HFFc6 (cell line): Measurements from ENCODE around the gene SRSF10. TPM values are rescaled to one million over a fixed set of nuclear protein-coding genes. Genes with fewer than 3 reads are reported as not detected.
"Not testable (repeated sequence)": the region's sequence is repeated elsewhere in the genome, so short reads cannot be mapped to it uniquely, and the experiment has no call there.

Source experiments
- DNase-seq: peaks from one replicate; pipeline ENCODE4 v3.0.0-alpha.2; 2018
- H3K27ac Mint-ChIP-seq: 2 replicates; pipeline ENCODE4 v1.8.0; 2020; ENCODE audit warnings: mild to moderate bottlenecking, mixed read lengths
- H3K27me3 Mint-ChIP-seq: 2 replicates; pipeline ENCODE4 v1.8.0; 2021; ENCODE audit warnings: mild to moderate bottlenecking, moderate library complexity, mixed read lengths; ENCODE audit not compliant: insufficient read depth
- H3K36me3 Mint-ChIP-seq: 2 replicates; pipeline ENCODE4 v1.8.0; 2021; ENCODE audit warnings: low read depth, mixed read lengths
- H3K4me1 Mint-ChIP-seq: 2 replicates; pipeline ENCODE4 v1.8.0; 2020; ENCODE audit warnings: low read depth, mixed read lengths
- H3K4me3 Mint-ChIP-seq: 2 replicates; pipeline ENCODE4 v1.8.0; 2020; ENCODE audit warnings: mild to moderate bottlenecking, moderate library complexity, mixed read lengths
- H3K9me3 Mint-ChIP-seq: 2 replicates; pipeline ENCODE4 v1.8.0; 2020; ENCODE audit warnings: mild to moderate bottlenecking, mixed read lengths
- total RNA-seq, 6 experiments: library from RNA; stranded (reverse); fragmentation: NEBNext Ultra II Directional; extraction: Animal tissue kit (Norgen Biotek cat#: 25700); gene quantifications; 2 replicates in 1 of 6; 3 replicates in 5 of 6; pipeline ENCODE4 v1.2.3, GENCODE V29; 2021
- TF ChIP-seq, protein P1 (sequence below): fragments of 200-600 bp; sonication (generic); IDR thresholded peaks from 2 replicates; pipeline ENCODE4 v1.5.0; 2021; ENCODE audit warnings: antibody characterized with exemption, mild to moderate bottlenecking

SRSF10 gene
- total RNA-seq, 6 experiments from 2014 or later = 84.5 to 100 (median 94.8) TPM

DNA sequence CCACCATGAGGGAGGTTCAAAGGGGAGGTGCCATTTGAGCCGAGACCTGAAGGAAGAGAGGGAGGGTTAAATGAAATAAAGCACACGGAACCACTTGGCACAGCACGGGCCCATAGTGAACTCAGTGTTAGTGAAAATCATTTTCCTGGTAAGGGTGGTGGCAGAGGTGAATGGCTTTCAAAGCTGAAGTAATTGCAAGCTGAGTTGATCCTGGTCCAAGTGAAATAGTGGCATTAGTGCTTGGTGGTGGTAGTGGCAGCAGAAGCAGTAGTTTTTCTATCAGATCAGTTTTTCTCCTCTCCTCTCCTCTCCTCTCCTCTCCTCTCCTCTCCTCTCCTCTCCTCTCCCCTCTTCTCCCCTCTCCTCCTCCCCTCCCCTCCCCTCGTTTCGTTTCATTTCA is 30.5 kb upstream of the SRSF10 start:
- Mint-ChIP-seq H3K36me3 (peaks cover 5% of the 10 kb centered on the region), H3K4me3 (no peak overlapping the region), H3K4me1 (peaks cover 21% of the 10 kb centered on the region), H3K27me3 (peaks cover 11% of the 10 kb centered on the region), H3K27ac (no peak overlapping the region), H3K9me3 (no peaks in the 10 kb centered on the region)
- TF ChIP-seq, protein P1, sequence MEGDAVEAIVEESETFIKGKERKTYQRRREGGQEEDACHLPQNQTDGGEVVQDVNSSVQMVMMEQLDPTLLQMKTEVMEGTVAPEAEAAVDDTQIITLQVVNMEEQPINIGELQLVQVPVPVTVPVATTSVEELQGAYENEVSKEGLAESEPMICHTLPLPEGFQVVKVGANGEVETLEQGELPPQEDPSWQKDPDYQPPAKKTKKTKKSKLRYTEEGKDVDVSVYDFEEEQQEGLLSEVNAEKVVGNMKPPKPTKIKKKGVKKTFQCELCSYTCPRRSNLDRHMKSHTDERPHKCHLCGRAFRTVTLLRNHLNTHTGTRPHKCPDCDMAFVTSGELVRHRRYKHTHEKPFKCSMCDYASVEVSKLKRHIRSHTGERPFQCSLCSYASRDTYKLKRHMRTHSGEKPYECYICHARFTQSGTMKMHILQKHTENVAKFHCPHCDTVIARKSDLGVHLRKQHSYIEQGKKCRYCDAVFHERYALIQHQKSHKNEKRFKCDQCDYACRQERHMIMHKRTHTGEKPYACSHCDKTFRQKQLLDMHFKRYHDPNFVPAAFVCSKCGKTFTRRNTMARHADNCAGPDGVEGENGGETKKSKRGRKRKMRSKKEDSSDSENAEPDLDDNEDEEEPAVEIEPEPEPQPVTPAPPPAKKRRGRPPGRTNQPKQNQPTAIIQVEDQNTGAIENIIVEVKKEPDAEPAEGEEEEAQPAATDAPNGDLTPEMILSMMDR = no peak
- no peak for DNase-seq

DNA sequence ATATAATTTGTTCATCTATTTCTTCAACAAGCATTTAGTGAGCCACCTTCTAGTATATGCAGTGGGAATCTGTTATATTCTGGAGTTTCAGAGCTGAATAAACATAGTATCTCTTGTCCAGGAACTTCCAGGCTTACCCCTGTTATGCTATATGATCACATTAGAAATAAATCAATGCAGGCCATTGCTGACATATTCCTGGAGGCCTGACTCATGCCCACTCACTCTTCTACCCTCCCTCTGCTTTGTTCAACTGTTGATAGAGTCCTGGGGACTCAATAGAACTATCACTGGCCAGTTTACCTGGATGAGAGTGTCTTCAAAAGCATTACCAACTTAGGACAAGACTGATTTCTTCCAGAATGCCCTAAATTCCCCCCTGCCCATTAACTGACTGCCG is 29.3 kb upstream of the SRSF10 start:
- Mint-ChIP-seq H3K4me1 (peaks cover 15% of the 10 kb centered on the region), H3K9me3 (no peaks in the 10 kb centered on the region), H3K27me3 (peaks cover 15% of the 10 kb centered on the region), H3K27ac (no peak overlapping the region), H3K4me3 (no peak overlapping the region), H3K36me3 (peaks cover 5% of the 10 kb centered on the region)
- peak; percentile 7 for DNase-seq
- TF ChIP-seq, protein P1 = no peak

DNA sequence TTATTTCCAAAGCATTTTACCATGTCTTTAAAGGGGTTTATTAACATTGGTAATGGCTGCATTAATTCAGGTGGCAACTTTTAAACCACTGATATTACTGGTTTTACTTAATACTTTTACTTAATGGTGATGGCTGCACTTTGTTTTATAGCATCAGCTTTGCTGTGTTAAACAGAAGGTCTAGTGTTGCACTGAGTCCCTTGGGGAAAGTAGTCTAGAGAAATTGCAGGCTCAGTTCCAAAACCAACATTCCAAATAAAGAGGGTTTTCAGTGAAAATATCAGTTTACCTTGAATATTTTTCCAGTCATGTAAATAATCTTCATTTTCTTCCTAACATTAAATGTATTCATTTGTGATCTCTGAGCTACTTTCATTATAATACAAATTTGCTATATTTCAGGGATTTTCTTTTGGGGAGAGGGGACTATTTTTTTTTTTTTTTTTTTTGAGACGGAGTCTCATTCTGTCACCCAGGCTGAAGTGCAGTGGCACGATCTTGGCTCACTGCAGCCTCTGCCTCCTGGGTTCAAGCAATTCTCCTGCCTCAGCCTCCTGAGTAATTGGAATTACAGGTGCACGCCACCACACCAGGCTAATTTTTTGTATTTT is 28.6 kb upstream of the SRSF10 start:
- H3K9me3 Mint-ChIP-seq, H3K4me3 Mint-ChIP-seq, H3K27ac Mint-ChIP-seq, H3K36me3 Mint-ChIP-seq, DNase-seq: not testable (repeated sequence)
- Mint-ChIP-seq H3K4me1 (peaks cover 17% of the 10 kb centered on the region), H3K27me3 (peaks cover 18% of the 10 kb centered on the region)

DNA sequence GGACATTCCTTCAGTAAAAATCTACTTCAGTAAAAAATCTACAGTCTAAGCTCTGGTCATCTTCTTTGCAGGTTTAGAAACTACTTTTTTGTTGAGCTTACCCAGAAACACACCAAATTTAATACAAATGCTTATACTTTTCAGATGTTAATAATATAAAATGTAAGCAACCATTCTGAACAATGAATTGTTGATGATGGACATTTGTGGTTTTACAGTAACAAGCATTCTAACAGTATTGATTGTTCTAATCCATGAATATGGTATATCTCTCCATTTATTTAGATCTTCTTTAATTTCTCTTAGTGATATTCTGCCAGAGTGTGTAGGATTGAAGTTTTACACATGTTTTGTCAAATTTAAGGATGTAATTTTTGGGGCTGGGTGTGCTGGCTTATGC is 27.0 kb upstream of the SRSF10 start:
- H3K27ac Mint-ChIP-seq = no peak overlapping the region
- no peak for DNase-seq
- H3K9me3 Mint-ChIP-seq = no peaks in the 10 kb centered on the region
- H3K4me3 Mint-ChIP-seq = no peak overlapping the region
- peaks cover 20% of the 10 kb centered on the region for H3K27me3 Mint-ChIP-seq
- TF ChIP-seq, protein P1 = no peak
- H3K36me3 Mint-ChIP-seq = peaks cover 5% of the 10 kb centered on the region
- peaks cover 22% of the 10 kb centered on the region for H3K4me1 Mint-ChIP-seq

DNA sequence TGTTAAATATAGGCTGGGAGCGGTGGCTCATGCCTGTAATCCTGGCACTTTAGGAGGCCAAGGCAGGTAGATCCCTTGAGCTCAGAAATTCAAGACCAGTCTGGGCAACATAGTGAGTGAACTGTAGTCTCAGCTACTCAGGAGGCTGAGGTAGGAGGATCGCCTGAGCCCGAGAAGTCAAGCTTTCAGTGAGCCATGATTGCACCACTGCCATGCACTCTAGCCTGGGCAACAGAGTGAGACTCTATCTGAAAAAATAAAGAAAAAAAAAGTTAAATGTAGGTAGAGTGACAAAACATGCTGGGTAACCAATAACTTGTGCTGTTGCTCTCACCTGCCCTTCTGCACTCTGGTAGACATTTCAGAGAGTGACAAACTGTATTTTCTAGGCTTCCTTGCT is 25.0 kb upstream of the SRSF10 start:
- Mint-ChIP-seq H3K4me1 (peaks cover 22% of the 10 kb centered on the region), H3K27me3 (peaks cover 18% of the 10 kb centered on the region), H3K4me3 (no peak overlapping the region), H3K27ac (no peak overlapping the region), H3K9me3 (no peaks in the 10 kb centered on the region), H3K36me3 (peaks cover 5% of the 10 kb centered on the region)
- no peak for DNase-seq
- TF ChIP-seq, protein P1 = no peak

DNA sequence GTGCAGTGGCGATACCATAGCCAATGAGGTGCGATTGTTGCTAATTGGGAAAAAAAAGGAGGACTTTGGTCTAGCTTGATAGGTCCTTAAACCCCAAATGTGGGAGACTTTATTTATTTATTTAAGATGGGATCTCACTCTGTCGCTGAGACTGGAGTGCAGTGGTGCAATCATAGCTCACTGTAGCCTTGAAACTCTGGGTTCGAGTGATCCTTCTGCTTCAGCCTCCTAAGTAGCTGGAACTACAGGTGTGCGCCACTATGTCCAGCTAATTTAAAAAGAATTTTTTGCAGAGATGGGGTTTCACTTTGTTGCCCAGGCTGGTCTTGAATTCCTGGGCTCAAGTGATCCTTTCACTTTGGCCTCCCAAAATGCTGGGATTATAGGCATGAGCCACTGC is 24.0 kb upstream of the SRSF10 start:
- H3K4me3 Mint-ChIP-seq = no peak overlapping the region
- no peak overlapping the region for H3K27ac Mint-ChIP-seq
- peaks cover 18% of the 10 kb centered on the region for H3K27me3 Mint-ChIP-seq
- H3K36me3 Mint-ChIP-seq = peaks cover 5% of the 10 kb centered on the region
- DNase-seq = no peak
- H3K9me3 Mint-ChIP-seq = no peaks in the 10 kb centered on the region
- H3K4me1 Mint-ChIP-seq = peaks cover 17% of the 10 kb centered on the region
- TF ChIP-seq, protein P1 = no peak
